Muscle of leg (tissue), 11 donors: ENCODE results near the gene AGBL4. TPM values are rescaled to one million over a fixed set of nuclear protein-coding genes. Genes with fewer than 3 reads are reported as not detected.
A peak's percentile ranks its signal among the peaks of the same experiment; 100 is the strongest.

Experiments used
- DNase-seq: peaks from one replicate; pipeline ENCODE4 v3.0.0; 2013
- H3K27ac ChIP-seq: one replicate; pipeline ENCODE4 v1.5.1; 2013; ENCODE audit warnings: mild to moderate bottlenecking, low read length, control low read depth
- H3K27me3 ChIP-seq: one replicate; pipeline ENCODE4 v1.6.1; 2013; ENCODE audit warnings: low read length; ENCODE audit not compliant: control insufficient read depth, insufficient read depth
- H3K36me3 ChIP-seq: one replicate; pipeline ENCODE4 v1.6.1; 2013; ENCODE audit warnings: low read length; ENCODE audit not compliant: control insufficient read depth, insufficient read depth
- H3K4me1 ChIP-seq: one replicate; pipeline ENCODE4 v1.6.1; 2013; ENCODE audit warnings: low read length; ENCODE audit not compliant: control insufficient read depth, insufficient read depth
- H3K4me3 ChIP-seq: one replicate; pipeline ENCODE4 v1.5.1; 2013; ENCODE audit warnings: low read length, control low read depth
- H3K9me3 ChIP-seq: replicated peaks from 2 replicates; pipeline ENCODE4 v1.6.1; 2013; ENCODE audit warnings: low read depth, low read length; ENCODE audit not compliant: control insufficient read depth
- WGBS: methylation state at CpG from one replicate; pipeline ENCODE4 v1.1.5; 2013; ENCODE audit warnings: missing lambda C conversion rate; ENCODE audit not compliant: insufficient coverage; 5-methylcytosine and 5-hydroxymethylcytosine counted together
- polyA plus RNA-seq, 8 donors: library from polyadenylated mRNA; unstranded; fragments of 120-200 nt; gene quantifications; one replicate each; pipeline versions ENCODE4 v1.2.1 to v1.2.3, GENCODE V29; 2013; ENCODE audit warnings: inconsistent platforms in 1 of 8, low replicate concordance in 1 of 8; ENCODE audit not compliant: insufficient read length in 8 of 8, insufficient read depth in 1 of 8
- total RNA-seq: library from RNA; stranded (reverse); fragments of 120-200 nt; gene quantifications from one replicate; pipeline ENCODE4 v1.2.4, GENCODE V29; 2013

The AGBL4 gene
- total and polyA plus RNA-seq, 9 donors = 0.05 to 0.50 (median 0.18) TPM

GRCh38 chr1:48889615-48890014, 1134.1 kb downstream of the AGBL4 start:
- no peaks in the 10 kb centered on the region for H3K4me1 ChIP-seq
- 80% methylated on average over 1 of the region's 3 CpGs for WGBS
- H3K27ac ChIP-seq = no peak overlapping the region
- H3K9me3 ChIP-seq = no peaks in the 10 kb centered on the region
- H3K36me3 ChIP-seq = no peaks in the 10 kb centered on the region
- no peak overlapping the region for H3K4me3 ChIP-seq
- no peak for DNase-seq
- H3K27me3 ChIP-seq = no peaks in the 10 kb centered on the region

- H3K27me3 ChIP-seq = no peaks in the 10 kb centered on the region
- WGBS = no CpG with 5 or more reads among the region's 4 CpGs
- H3K27ac ChIP-seq = no peak overlapping the region
- no peak for DNase-seq
- H3K9me3 ChIP-seq = no peaks in the 10 kb centered on the region
- no peak overlapping the region for H3K4me3 ChIP-seq
- no peaks in the 10 kb centered on the region for H3K36me3 ChIP-seq
- no peaks in the 10 kb centered on the region for H3K4me1 ChIP-seq
Observed at GRCh38 chr1:48889082-48889481, 1134.7 kb downstream of the AGBL4 start.

GRCh38 chr1:48887796-48888195, 1136.0 kb downstream of the AGBL4 start:
- no peak overlapping the region for H3K27ac ChIP-seq

GRCh38 chr1:48882020-48882419, 1141.7 kb downstream of the AGBL4 start:
- DNase-seq = no peak
- Histone ChIP-seq H3K4me3 (no peak overlapping the region), H3K27ac (no peak overlapping the region), H3K36me3 (no peaks in the 10 kb centered on the region), H3K27me3 (no peaks in the 10 kb centered on the region), H3K4me1 (no peaks in the 10 kb centered on the region), H3K9me3 (no peaks in the 10 kb centered on the region)

More at GRCh38 chr1:48887796-48888195, 1136.0 kb downstream of the AGBL4 start:
- Histone ChIP-seq H3K4me3 (no peak overlapping the region), H3K36me3 (no peaks in the 10 kb centered on the region), H3K4me1 (no peaks in the 10 kb centered on the region), H3K27me3 (no peaks in the 10 kb centered on the region), H3K9me3 (no peaks in the 10 kb centered on the region)
- DNase-seq = peak; percentile 20

- WGBS = 58% methylated on average over 2 of the region's 6 CpGs
- Histone ChIP-seq H3K27ac (no peak overlapping the region), H3K4me3 (no peak overlapping the region), H3K36me3 (no peaks in the 10 kb centered on the region), H3K4me1 (no peaks in the 10 kb centered on the region), H3K27me3 (no peaks in the 10 kb centered on the region), H3K9me3 (no peaks in the 10 kb centered on the region)
- no peak for DNase-seq
Observed at GRCh38 chr1:48878191-48878940, 1145.4 kb downstream of the AGBL4 start.

- H3K9me3 ChIP-seq = no peaks in the 10 kb centered on the region
- DNase-seq = no peak
- H3K27ac ChIP-seq = no peak overlapping the region
- H3K27me3 ChIP-seq = no peaks in the 10 kb centered on the region
- H3K4me3 ChIP-seq = no peak overlapping the region
- no peaks in the 10 kb centered on the region for H3K36me3 ChIP-seq
- H3K4me1 ChIP-seq = no peaks in the 10 kb centered on the region
- 51% methylated on average over 2 of the region's 2 CpGs for WGBS
Observed at GRCh38 chr1:48876330-48876785, 1147.4 kb downstream of the AGBL4 start.

GRCh38 chr1:48875552-48876329, 1148.0 kb downstream of the AGBL4 start:
- 56% methylated on average over 5 of the region's 8 CpGs for WGBS
- Histone ChIP-seq H3K4me1 (no peaks in the 10 kb centered on the region), H3K4me3 (no peak overlapping the region), H3K36me3 (no peaks in the 10 kb centered on the region), H3K9me3 (no peaks in the 10 kb centered on the region), H3K27ac (no peak overlapping the region), H3K27me3 (no peaks in the 10 kb centered on the region)
- no peak for DNase-seq

- Histone ChIP-seq H3K4me3 (no peak overlapping the region), H3K4me1 (no peaks in the 10 kb centered on the region), H3K9me3 (no peaks in the 10 kb centered on the region), H3K36me3 (no peaks in the 10 kb centered on the region), H3K27me3 (no peaks in the 10 kb centered on the region), H3K27ac (no peak overlapping the region)
- WGBS = 60% methylated on average over 2 of the region's 4 CpGs
- DNase-seq = no peak
Observed at GRCh38 chr1:48873944-48874343, 1149.8 kb downstream of the AGBL4 start.

- Histone ChIP-seq H3K36me3 (no peaks in the 10 kb centered on the region), H3K27me3 (no peaks in the 10 kb centered on the region), H3K4me1 (no peaks in the 10 kb centered on the region), H3K9me3 (no peaks in the 10 kb centered on the region), H3K27ac (no peak overlapping the region), H3K4me3 (no peak overlapping the region)
- peak; percentile 7 for DNase-seq
- no CpG with 5 or more reads among the region's 3 CpGs for WGBS
Observed at GRCh38 chr1:48870596-48870995, 1153.2 kb downstream of the AGBL4 start.

GRCh38 chr1:48869116-48869893, 1154.4 kb downstream of the AGBL4 start:
- H3K36me3 ChIP-seq = no peaks in the 10 kb centered on the region
- H3K9me3 ChIP-seq = no peaks in the 10 kb centered on the region
- peak; percentile 19 for DNase-seq
- WGBS = 74% methylated on average over 4 of the region's 5 CpGs
- no peak overlapping the region for H3K4me3 ChIP-seq
- no peaks in the 10 kb centered on the region for H3K27me3 ChIP-seq
- H3K4me1 ChIP-seq = no peaks in the 10 kb centered on the region
- no peak overlapping the region for H3K27ac ChIP-seq
